HG02763 (cell line): Measurements from ENCODE around the gene ZSCAN2.

Experiments used
- ATAC-seq: cut with Tn5 transposase; IDR thresholded peaks from one replicate; pipeline ENCODE4 v1.9.1; 2021; ENCODE audit warnings: mild to moderate bottlenecking, moderate library complexity; ENCODE audit not compliant: unreplicated experiment

Gene ZSCAN2

GRCh38 chr15:84668221-84668982, 67.6 kb downstream of the ZSCAN2 start:
- no peak for ATAC-seq

- no peak for ATAC-seq
These were observed 68.9 kb downstream of the ZSCAN2 start for GRCh38 chr15:84669726-84670125.

GRCh38 chr15:84671211-84671610, 70.4 kb downstream of the ZSCAN2 start:
- no peak for ATAC-seq
